ENCODE data around the gene SDCCAG8. TPM values are rescaled to one million over a fixed set of nuclear protein-coding genes. Genes with fewer than 3 reads are reported as not detected.

Gene SDCCAG8
- total RNA-seq, 2 donors from 2014 or later = 30.1 to 37.3 TPM

DNA sequence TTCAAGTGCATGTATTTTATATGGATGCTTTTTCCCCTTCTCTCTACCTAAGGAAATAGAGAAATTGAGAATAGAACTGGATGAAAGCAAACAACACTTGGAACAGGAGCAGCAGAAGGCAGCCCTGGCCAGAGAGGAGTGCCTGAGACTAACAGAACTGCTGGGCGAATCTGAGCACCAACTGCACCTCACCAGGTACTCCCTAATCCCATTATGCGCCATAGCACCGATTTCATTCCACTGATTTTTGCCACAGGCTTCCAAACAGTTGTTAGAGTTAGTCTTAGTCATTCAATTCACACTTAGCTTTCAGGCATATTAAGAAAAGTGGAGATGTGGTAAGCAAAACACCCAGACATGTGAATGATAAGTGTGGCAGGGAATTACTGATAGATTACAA, 122.8 kb downstream of the SDCCAG8 start:
- peaks cover 0 to 3% of the 10 kb centered on the region in 2 donors for H3K9me3 Mint-ChIP-seq
- no peak for ATAC-seq
- H3K36me3 Mint-ChIP-seq = peaks cover 17% of the 10 kb centered on the region in 2 donors
- H3K27ac Mint-ChIP-seq = no peak overlapping the region
- DNase-seq (ENCODE audit: low spot score in 2 of 2) = no peak

DNA sequence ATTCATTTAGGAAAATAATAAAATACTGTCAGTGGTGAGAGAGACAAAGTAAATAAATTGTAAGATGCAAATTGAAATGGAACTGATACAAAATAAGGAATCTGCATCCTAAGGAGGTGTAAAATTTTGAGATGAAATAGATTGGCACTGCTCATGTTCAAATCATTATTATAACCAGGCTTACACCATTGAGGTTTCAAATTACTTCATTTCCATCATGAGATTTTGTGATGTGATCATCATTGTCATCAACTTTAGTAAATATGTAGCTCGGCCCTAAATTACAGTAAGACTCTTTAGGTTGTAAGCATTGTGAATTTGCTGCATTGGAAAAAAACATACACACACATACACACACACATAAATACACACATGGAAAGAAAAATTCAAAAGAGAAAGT, 123.4 kb downstream of the SDCCAG8 start:
- Mint-ChIP-seq H3K36me3 (peaks cover 12 to 16% of the 10 kb centered on the region in 2 donors), H3K9me3 (peaks cover 0 to 3% of the 10 kb centered on the region in 2 donors), H3K27ac (no peak overlapping the region)
- DNase-seq (ENCODE audit: low spot score in 2 of 2) (no peak), ATAC-seq (no peak)

DNA sequence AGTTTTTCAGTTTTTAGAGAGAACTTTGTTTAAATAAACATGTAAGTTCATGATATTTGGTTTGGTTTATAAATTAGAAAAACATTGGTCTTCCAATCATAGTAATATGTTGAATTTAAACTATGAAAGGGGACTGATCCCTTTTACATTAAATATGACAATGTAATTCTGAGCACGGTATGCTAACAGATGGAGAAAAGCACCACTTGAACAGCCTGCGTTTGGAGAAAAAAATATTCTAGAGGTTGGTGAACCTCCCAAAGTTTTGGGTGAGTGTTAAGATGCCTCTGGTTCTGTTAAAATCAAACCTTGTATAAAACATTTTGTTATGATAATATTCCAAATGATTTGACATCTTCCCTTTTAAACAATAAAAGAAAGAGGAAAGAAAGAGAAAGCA, 123.9 kb downstream of the SDCCAG8 start:
- no peak for ATAC-seq
- Mint-ChIP-seq H3K9me3 (no peaks in the 10 kb centered on the region), H3K27ac (no peak overlapping the region), H3K36me3 (peaks cover 7 to 12% of the 10 kb centered on the region in 2 donors)
- no peak for DNase-seq (ENCODE audit: low spot score in 2 of 2)

GRCh38 chr1:243388276-243388675, 132.4 kb downstream of the SDCCAG8 start:
- Mint-ChIP-seq H3K9me3 (no peaks in the 10 kb centered on the region), H3K27ac (no peak overlapping the region), H3K36me3 (no peaks in the 10 kb centered on the region)
- ATAC-seq (no peak), DNase-seq (ENCODE audit: low spot score in 2 of 2) (no peak)

DNA sequence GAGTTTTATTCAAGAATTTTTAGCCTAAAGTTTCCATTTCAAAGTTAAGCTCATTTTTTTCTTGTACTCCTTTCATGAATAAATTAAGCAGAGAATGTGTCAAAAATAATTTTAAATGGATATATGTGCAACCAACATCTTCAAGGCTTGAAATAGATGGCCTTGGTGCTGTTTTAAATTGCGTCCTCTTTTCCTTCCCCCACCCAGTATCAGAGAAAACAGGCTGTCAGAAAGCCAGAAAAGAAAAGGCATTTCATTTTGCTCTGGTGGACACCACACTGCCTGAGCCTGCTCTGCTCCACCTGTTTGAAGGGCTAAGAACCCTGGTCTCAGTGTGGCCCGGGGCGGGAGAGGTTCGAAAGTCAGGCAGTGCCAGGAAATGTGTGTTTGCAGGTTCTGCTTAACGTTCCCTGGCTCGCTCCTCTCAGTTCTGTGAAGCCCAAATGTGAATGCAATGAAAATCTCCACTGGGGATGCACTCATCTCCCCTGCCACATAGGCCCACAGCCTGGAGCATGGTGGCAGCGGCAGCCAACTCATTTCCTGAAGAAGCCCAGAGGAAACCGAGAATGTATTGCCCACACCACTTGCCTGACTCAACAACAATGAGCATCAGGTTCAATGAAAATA, 134.4 kb downstream of the SDCCAG8 start:
- DNase-seq (ENCODE audit: low spot score in 2 of 2) (peak in 1 of 2 donors; percentile 3), ATAC-seq (peak; percentile 67 to 84)

DNA sequence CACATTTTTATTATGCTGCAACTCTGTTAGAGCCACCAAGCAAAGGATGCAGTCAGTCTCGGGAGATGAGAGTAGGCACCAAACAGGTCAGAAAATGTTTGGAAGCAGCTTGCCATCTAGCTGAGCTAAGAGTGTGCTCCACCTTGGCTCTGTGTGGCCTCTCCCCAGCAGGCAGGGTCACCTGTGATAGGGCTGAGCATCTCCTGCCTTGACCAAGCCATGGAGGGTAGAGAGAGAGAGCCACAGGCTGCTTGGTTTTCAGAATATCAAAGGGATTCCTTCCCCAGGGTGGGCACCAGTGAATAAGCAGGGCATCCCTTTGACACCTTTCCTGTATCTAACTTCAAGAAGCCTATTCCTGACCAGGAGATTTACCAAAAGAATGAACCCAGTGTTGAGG, 135.5 kb downstream of the SDCCAG8 start:
- ATAC-seq = no peak
- no peak overlapping the region for H3K27ac Mint-ChIP-seq
- no peaks in the 10 kb centered on the region for H3K36me3 Mint-ChIP-seq
- no peak for DNase-seq (ENCODE audit: low spot score in 2 of 2)
- H3K9me3 Mint-ChIP-seq = no peaks in the 10 kb centered on the region

More for the DNA sequence above, 134.4 kb downstream of the SDCCAG8 start:
- no peaks in the 10 kb centered on the region for H3K36me3 Mint-ChIP-seq
- H3K9me3 Mint-ChIP-seq = no peaks in the 10 kb centered on the region
- no peak overlapping the region for H3K27ac Mint-ChIP-seq

- ATAC-seq = no peak
Measured at GRCh38 chr1:243393096-243393495, 137.3 kb downstream of the SDCCAG8 start.

DNA sequence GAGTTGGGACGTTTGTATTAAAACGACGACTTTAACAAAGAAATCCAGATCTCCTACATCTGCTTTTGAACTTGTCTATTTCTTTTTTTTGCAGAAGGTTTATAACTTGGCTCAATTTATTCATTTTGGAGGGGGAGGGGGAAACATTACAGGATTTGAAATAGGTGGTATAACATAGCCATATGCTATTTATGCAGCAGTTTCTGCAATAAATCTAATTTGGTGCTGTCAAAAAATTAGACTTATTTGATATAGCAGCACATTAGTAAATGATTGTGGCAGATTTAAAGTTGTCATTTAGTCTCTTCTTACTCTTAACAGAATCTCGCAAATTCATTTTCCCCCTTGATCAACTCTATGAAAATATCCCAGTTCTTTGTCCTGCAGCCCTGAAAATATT, 138.2 kb downstream of the SDCCAG8 start:
- no peaks in the 10 kb centered on the region for H3K9me3 Mint-ChIP-seq
- DNase-seq (ENCODE audit: low spot score in 2 of 2) (no peak), ATAC-seq (no peak)
- no peak overlapping the region for H3K27ac Mint-ChIP-seq
- H3K36me3 Mint-ChIP-seq = peaks cover 0 to 5% of the 10 kb centered on the region in 2 donors

More at GRCh38 chr1:243393096-243393495, 137.3 kb downstream of the SDCCAG8 start:
- H3K27ac Mint-ChIP-seq = no peak overlapping the region
- no peak for DNase-seq (ENCODE audit: low spot score in 2 of 2)
- no peaks in the 10 kb centered on the region for H3K9me3 Mint-ChIP-seq
- H3K36me3 Mint-ChIP-seq = peaks cover 0 to 5% of the 10 kb centered on the region in 2 donors

GRCh38 chr1:243394601-243395464, 139.0 kb downstream of the SDCCAG8 start:
- Mint-ChIP-seq H3K36me3 (peaks cover 0 to 5% of the 10 kb centered on the region in 2 donors), H3K9me3 (no peaks in the 10 kb centered on the region), H3K27ac (no peak overlapping the region)
- no peak for DNase-seq (ENCODE audit: low spot score in 2 of 2)
- ATAC-seq = no peak

DNA sequence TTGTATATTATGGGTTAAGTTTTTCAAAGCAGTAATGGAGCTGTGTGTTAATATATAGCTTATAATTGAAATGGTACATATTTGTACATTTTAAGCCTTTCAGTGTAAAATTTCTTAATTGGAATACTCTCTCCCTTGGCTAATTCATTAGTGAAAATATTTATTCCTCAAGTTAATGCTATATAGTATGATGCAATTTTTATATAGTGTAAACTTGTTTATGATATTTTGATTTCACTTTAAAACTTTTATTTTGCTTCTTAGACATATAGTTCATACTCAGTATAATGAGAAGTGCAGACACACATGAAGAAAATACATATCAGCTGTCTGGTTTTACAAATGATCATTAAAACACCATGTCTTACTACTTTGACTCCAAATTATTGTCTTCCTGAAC, 140.6 kb downstream of the SDCCAG8 start:
- ATAC-seq = no peak
- DNase-seq (ENCODE audit: low spot score in 2 of 2) = no peak
- Mint-ChIP-seq H3K36me3 (peaks cover 6 to 11% of the 10 kb centered on the region in 2 donors), H3K9me3 (no peaks in the 10 kb centered on the region), H3K27ac (no peak overlapping the region)

DNA sequence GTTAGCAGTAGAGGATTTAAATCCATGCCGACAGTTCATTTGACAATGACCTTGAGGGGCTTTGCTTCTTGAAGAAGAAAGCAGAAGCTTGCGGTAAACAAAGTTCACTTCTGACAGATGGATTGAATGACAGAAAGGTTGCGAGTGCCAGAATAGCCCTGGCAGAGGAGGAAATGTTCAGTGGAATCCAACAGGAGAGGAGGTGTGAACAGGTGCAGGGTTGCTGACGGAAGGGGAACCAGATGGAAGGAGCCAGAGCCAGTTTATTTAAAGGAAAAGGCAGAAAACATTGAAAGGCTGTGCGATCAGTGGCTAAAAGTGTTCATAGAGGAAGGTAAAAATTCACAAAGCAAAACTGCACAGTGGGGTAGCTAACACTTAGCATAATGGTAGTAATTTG, 141.0 kb downstream of the SDCCAG8 start:
- ATAC-seq = no peak

DNA sequence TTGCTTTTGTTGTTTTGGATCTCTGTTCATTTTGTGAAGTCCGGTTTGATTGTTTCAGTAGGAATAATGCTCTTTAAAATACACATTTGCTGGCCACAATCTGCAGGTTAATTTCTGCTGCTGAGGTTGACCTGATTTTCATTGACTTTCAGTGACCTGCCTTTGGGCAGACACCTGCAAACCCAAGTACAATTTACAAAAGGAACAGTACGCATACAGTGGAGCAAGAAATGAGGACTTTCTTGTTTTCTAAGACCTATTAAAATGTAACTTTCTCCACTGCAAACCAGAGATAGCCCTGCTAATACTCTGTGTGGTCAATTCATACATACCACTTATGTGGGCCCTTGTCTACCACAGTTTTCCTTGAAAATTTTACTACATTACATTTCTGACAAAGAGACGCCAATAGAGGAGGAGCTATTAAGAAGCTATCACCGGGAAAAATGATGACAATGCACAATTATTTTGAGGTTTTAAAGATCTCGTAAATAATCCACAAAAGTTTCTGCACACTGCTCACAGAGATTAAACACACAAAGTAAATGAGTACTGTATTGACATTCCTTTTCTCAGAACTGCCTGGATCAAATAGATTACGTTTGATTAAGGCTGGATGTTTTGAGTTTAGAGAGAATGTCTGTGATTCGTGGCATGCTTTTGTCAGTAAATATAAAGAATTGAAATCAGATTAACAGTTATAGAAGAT, 141.9 kb downstream of the SDCCAG8 start:
- no peak overlapping the region for H3K27ac Mint-ChIP-seq
- ATAC-seq (no peak), DNase-seq (ENCODE audit: low spot score in 2 of 2) (no peak)
- H3K36me3 Mint-ChIP-seq = peaks cover 6 to 11% of the 10 kb centered on the region in 2 donors
- no peaks in the 10 kb centered on the region for H3K9me3 Mint-ChIP-seq

More for the DNA sequence above, 141.0 kb downstream of the SDCCAG8 start:
- DNase-seq (ENCODE audit: low spot score in 2 of 2) = no peak
- no peak overlapping the region for H3K27ac Mint-ChIP-seq
- peaks cover 6 to 11% of the 10 kb centered on the region in 2 donors for H3K36me3 Mint-ChIP-seq
- H3K9me3 Mint-ChIP-seq = no peaks in the 10 kb centered on the region

DNA sequence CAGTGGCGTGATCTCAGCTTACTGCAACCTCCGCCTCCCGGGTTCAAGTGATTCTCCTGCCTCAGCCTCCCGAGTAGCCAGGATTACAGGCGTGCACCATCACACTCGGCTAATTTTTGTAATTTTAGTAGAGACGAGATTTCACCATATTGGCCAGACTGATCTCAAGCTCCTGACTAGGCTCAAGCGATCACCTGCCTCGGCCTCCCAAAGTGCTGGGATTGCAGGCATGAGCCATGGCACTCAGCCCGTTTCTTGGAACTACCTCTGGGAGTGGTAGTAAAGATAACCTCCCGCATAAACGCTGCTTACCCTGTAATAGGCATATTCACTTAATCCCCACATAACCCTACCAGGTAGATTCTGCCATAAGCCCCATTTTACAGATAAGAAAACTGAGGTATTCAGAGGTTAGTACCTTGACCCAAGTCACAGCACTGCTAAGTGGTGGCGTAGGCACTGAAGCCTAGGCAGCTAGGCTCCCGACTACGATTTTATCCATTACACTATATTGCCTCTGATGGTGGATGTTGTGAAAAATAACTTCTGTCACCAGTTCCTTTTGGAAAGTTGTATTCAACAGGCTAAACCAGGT, 143.8 kb downstream of the SDCCAG8 start:
- H3K9me3 Mint-ChIP-seq = no peaks in the 10 kb centered on the region
- ATAC-seq (no peak), DNase-seq (ENCODE audit: low spot score in 2 of 2) (no peak)
- no peak overlapping the region for H3K27ac Mint-ChIP-seq
- peaks cover 6 to 11% of the 10 kb centered on the region in 2 donors for H3K36me3 Mint-ChIP-seq

GRCh38 chr1:243402868-243403267, 147.0 kb downstream of the SDCCAG8 start:
- Mint-ChIP-seq H3K27ac (no peak overlapping the region), H3K9me3 (no peaks in the 10 kb centered on the region), H3K36me3 (peaks cover 5 to 6% of the 10 kb centered on the region in 2 donors)
- DNase-seq (ENCODE audit: low spot score in 2 of 2) (no peak), ATAC-seq (no peak)

GRCh38 chr1:243406424-243406823, 150.6 kb downstream of the SDCCAG8 start:
- Mint-ChIP-seq H3K36me3 (no peaks in the 10 kb centered on the region), H3K9me3 (no peaks in the 10 kb centered on the region), H3K27ac (no peak overlapping the region)
- no peak for DNase-seq (ENCODE audit: low spot score in 2 of 2)
- no peak for ATAC-seq

GRCh38 chr1:243407284-243408018, 151.6 kb downstream of the SDCCAG8 start:
- ATAC-seq (peak in 1 of 2 donors; percentile 49), DNase-seq (ENCODE audit: low spot score in 2 of 2) (no peak)
- Mint-ChIP-seq H3K27ac (no peak overlapping the region), H3K9me3 (no peaks in the 10 kb centered on the region), H3K36me3 (no peaks in the 10 kb centered on the region)
